Inferior parietal cortex (tissue), 1 donor: ENCODE results near the gene DPCD.
A peak's percentile ranks its signal among the peaks of the same experiment; 100 is the strongest.
"Not testable (repeated sequence)": the region's sequence is repeated elsewhere in the genome, so short reads cannot be mapped to it uniquely, and the experiment has no call there.

Experiments used
- DNase-seq: peaks from one replicate; pipeline ENCODE4 v3.0.0-alpha.2; 2016; ENCODE audit errors: extremely low spot score

Gene DPCD

GRCh38 chr10:101585841-101586240, 2.3 kb upstream of the DPCD start:
- no peak for DNase-seq

DNA sequence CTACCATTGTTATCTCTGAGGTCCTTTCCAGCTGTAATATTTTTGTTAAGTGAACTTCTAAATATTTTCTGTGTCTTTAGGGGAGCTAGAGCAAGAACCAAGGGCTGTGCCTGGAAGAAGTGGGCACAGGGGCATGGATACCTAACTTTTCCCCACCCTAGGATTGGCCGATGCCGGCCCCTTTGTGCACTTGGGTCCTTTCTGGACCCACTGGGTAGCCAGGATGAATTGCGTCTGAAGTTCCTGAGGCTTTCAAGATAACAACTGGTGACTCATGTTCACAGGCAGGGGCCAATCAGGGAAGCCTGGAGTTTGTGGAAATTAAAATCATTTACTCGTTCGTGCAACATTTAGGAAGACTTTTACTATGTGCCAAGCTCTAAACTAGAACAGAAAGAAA, 758 bp downstream of the DPCD start:
- no peak for DNase-seq

DNA sequence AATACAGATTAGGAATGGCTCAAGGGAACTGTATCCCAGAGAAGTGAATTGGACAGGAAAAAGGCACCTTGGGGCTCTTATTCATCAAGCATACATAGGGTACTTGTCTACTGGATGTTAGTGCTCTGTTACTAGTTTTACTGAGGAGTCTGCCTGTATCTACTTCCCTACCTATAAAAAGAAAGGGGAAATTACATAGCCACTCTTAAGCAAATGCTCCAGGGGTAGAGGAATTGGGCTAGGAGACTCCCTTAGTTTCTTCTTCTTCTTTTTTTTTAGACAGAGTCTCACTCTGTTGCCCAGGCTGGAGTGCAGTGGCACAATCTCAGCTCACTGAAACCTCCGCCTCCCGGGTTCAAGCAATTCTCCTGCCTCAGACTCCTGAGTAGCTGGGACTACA, 5.2 kb downstream of the DPCD start:
- not testable (repeated sequence) for DNase-seq

- DNase-seq = no peak
Measured at GRCh38 chr10:101595591-101596433, 7.7 kb downstream of the DPCD start.

GRCh38 chr10:101597091-101597900, 9.2 kb downstream of the DPCD start:
- no peak for DNase-seq

- no peak for DNase-seq
Measured at GRCh38 chr10:101601541-101601940, 13.4 kb downstream of the DPCD start.

- peak; percentile 84 for DNase-seq
Measured at GRCh38 chr10:101602761-101603398, 14.8 kb downstream of the DPCD start.

GRCh38 chr10:101607124-101607523, 19.0 kb downstream of the DPCD start:
- DNase-seq = no peak

DNA sequence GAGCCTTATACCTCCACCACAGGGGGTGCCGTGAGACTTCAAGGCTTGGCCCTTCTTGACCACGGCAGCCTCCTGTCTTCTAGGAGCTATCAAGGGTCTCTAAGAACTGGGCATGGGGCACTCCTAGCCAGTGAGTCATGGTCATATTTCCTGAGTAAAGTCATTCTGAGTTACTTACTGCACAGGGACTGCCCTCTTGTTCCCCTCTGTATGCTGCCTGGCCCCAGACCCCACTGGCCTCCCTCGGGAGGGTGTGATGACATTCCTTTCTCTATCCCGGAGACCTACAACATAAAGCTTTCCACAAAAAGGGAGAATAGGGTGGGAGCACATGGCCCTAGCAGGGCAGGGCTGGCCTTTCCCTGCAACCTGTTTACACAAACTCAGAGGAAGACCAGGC, 21.4 kb downstream of the DPCD start:
- DNase-seq = no peak

DNA sequence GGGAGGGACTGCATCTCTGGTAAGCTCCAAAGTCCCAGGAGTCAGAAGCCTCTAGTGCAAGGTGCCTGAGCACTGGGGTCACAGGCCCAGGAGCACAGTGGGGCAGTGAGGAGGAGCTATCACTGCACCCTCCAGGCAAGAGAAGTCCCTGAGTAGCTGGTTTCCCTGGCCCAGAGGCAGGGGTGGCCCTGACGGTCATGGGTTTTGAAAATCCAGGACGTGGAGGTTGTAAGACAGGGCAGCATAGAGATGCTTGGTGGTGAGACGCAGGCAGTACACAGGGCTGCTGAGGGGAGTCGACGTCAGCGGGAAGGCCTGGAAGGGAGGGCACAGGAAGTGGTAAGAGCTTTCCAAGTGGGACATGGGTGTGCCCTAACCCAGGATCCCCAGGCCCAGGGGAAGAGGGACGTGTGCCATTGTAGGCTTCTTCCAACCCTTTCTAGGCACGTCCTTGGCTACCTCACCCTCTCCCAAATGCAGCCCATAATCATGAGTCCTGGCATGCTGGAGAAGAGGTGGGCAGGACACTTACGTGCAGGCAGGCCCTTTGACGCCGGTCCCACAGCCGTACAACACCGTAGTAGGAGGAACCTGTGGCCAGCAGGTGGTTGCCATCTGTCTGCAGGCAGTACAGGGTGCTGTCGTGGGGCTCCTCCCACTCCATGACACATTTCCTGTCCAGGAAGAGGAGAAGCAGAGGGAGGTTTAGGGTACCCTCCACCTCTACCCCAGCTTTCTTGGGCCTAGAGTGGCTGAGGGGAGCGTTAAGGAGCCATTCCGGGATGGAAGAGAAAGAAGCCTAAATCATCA, 23.2 kb downstream of the DPCD start:
- DNase-seq = no peak

- DNase-seq = no peak
Measured at GRCh38 chr10:101612086-101612485, 24.0 kb downstream of the DPCD start.

DNA sequence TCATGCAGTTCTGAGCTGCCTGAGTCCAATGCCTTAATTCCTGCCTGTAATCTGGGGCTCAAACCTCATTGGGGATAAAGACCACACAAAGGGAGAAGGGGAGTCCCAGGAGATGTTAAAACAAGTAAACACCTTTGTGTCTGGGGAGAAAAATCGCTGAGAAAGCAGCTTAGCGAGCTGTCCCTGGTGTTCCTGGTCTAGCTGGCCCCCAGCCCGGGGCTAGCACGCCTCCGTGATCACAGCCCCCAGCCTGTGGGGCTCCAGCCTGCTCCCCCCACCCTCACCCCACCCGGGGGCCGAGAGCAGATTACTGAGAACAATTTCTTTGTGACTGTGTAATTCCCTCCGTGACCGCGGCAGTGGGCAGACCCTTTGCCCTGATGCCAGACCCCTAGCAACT, 24.8 kb downstream of the DPCD start:
- no peak for DNase-seq

GRCh38 chr10:101613646-101614045, 25.5 kb downstream of the DPCD start:
- no peak for DNase-seq

GRCh38 chr10:101614663-101615524, 26.8 kb downstream of the DPCD start:
- DNase-seq = no peak

- no peak for DNase-seq
Measured at GRCh38 chr10:101615525-101616116, 27.5 kb downstream of the DPCD start.

DNA sequence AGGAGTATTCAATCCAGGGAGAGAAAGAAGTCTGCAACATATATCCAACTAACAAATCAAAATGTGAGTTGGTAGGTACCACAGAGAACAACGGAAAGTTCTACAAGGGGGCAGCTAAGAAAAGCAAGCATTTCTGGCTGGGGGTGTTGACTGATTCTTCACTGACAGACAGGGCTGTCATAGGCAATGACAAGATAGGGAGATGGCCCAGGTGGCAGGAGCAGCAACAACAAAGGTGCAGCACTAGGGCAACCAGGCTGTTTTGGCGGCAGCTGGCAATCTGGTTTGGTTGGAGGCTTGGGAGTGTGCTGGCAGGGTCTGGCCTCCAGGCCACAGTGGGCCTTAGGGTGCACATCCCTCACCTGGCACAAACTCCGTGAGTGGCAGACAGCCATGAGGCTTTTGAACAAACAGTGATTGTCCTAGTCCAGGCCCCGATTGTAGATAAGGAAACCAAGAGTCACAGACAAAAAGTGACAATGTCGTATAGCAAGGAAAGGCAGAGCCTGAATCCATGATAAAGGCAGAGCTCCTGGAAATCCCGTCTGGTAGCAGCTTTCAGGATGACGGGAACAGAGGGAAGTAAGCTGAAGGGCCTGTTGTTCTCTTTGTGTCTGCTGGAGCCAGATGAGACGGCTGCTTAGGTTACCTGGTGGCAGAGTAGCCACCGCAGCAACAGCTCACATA, 28.4 kb downstream of the DPCD start:
- DNase-seq = no peak

DNA sequence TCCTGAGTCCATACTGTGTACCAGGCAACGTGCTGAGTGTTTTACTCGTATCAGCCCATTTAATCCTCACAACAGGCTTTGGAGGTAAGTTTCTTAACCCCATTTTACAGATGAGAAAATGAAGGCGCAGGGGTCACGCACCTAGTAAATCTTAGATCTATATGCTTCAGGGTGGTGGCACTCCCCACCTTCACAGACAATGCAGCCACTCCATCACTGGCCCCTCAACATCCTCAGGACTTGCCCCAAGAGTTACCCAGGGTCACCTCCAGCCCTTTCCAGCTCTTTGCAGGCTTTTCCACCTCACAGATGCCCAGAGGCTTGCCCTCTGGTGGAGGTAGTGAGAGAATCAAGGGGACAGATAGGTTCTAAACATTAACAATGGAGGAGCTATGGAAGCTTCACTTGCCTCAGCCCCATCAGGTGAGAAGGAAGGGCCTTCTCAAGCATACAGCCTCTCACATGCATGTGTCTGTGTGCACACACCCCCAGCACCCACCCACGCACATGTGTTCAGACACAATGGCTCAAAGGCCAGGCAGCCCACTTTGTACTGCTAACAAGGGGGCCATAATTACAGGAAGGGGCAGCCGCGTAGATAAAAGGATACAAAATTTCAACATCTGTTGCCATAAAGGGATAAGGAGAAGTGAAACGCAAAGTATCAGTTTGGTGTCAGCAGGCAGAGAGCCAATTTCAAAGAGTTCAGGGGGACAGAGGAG, 29.1 kb downstream of the DPCD start:
- no peak for DNase-seq

- DNase-seq = no peak
Measured at GRCh38 chr10:101617824-101618568, 29.9 kb downstream of the DPCD start.
